ENCODE data around the gene MROH2A.

The MROH2A gene

GRCh38 chr2:233839447-233839820 lies 61.3 kb downstream of the MROH2A start:
- DNase-seq, result no peak

GRCh38 chr2:233840520-233840919 lies 62.4 kb downstream of the MROH2A start:
- DNase-seq, result no peak

GRCh38 chr2:233841183-233841582 lies 63.1 kb downstream of the MROH2A start:
- no peak for DNase-seq

- no peak for DNase-seq
Observed at GRCh38 chr2:233844064-233844807, 66.1 kb downstream of the MROH2A start.

- no peak for DNase-seq
Observed at GRCh38 chr2:233844836-233845235, 66.7 kb downstream of the MROH2A start.

- DNase-seq, result no peak
Observed at GRCh38 chr2:233845301-233846060, 67.4 kb downstream of the MROH2A start.

GRCh38 chr2:233846387-233847247 lies 68.5 kb downstream of the MROH2A start:
- no peak for DNase-seq

GRCh38 chr2:233847248-233847898 lies 69.2 kb downstream of the MROH2A start:
- DNase-seq, result no peak

- DNase-seq, result no peak
Observed at GRCh38 chr2:233848276-233848675, 70.1 kb downstream of the MROH2A start.

- DNase-seq, result no peak
Observed at GRCh38 chr2:233849607-233850271, 71.6 kb downstream of the MROH2A start.

- DNase-seq, result no peak
Observed at GRCh38 chr2:233850745-233851144, 72.6 kb downstream of the MROH2A start.

GRCh38 chr2:233851169-233851568 lies 73.0 kb downstream of the MROH2A start:
- no peak for DNase-seq

GRCh38 chr2:233852056-233852455 lies 73.9 kb downstream of the MROH2A start:
- DNase-seq, result no peak

- DNase-seq, result no peak
Observed at GRCh38 chr2:233853353-233853752, 75.2 kb downstream of the MROH2A start.

GRCh38 chr2:233853883-233854240 lies 75.7 kb downstream of the MROH2A start:
- DNase-seq, result no peak

- peak; percentile 94 for DNase-seq
Observed at GRCh38 chr2:233854241-233854981, 76.3 kb downstream of the MROH2A start, which contains the start of gene HJURP. Gene HJURP, minus strand, starts transcription at chr2:233854535. Its CDS starts 35 bp downstream, at chr2:233854500.

- DNase-seq, result no peak
Observed at GRCh38 chr2:233855345-233855744, 77.2 kb downstream of the MROH2A start.

GRCh38 chr2:233856184-233856583 lies 78.1 kb downstream of the MROH2A start:
- no peak for DNase-seq

GRCh38 chr2:233857511-233858141 lies 79.5 kb downstream of the MROH2A start:
- no peak for DNase-seq

GRCh38 chr2:233858331-233858730 lies 80.2 kb downstream of the MROH2A start:
- DNase-seq, result no peak

- no peak for DNase-seq
Observed at GRCh38 chr2:233862261-233862768, 84.2 kb downstream of the MROH2A start.

All from NCI-H1105 (cell line).